Measurements from ENCODE around the gene NCOA6. TPM values are rescaled to one million over a fixed set of nuclear protein-coding genes. Genes with fewer than 3 reads are reported as not detected.
A peak's percentile ranks its signal among the peaks of the same experiment; 100 is the strongest.

NCOA6 gene
- total RNA-seq, 4 donors from 2014 or later = 26.5 to 33.8 (median 32.3) TPM

DNA sequence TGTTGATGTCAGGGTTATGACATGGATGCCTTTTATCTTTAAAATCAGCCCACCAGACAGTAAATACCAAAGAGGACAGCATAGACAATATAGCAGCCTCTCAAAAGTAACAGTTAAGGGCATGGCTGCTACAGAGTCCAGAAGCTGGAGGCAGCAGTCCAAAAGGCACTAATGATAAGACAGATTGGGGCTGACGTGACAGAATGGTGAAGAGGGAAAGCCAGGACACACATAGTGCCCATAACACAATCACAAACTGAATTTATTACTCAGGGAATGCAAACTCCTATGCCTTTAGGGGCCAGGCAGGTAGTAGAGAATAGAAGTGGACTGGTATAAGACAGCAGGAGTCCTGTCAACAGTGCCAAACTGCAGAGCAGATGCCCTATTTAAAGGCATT, 80.6 kb downstream of the NCOA6 start:
- Histone ChIP-seq H3K36me3 (peaks cover 20 to 30% of the 10 kb centered on the region in 2 donors), H3K4me1 (peaks cover 10 to 23% of the 10 kb centered on the region in 2 donors), H3K27ac (peak overlapping the region in 2 of 3 donors; percentile 10 to 61), H3K9me3 (no peaks in the 10 kb centered on the region), H3K27me3 (no peaks in the 10 kb centered on the region), H3K4me3 (replicated peaks in 1 of 3) (no peak overlapping the region)
- 88 to 90% methylated on average over 1 of the region's 1 CpG for WGBS, 2 donors
- DNase-seq = no peak
- TF ChIP-seq POLR2A (IDR thresholded peaks at IDR 0.05) = no peak
- TF ChIP-seq, protein P1, sequence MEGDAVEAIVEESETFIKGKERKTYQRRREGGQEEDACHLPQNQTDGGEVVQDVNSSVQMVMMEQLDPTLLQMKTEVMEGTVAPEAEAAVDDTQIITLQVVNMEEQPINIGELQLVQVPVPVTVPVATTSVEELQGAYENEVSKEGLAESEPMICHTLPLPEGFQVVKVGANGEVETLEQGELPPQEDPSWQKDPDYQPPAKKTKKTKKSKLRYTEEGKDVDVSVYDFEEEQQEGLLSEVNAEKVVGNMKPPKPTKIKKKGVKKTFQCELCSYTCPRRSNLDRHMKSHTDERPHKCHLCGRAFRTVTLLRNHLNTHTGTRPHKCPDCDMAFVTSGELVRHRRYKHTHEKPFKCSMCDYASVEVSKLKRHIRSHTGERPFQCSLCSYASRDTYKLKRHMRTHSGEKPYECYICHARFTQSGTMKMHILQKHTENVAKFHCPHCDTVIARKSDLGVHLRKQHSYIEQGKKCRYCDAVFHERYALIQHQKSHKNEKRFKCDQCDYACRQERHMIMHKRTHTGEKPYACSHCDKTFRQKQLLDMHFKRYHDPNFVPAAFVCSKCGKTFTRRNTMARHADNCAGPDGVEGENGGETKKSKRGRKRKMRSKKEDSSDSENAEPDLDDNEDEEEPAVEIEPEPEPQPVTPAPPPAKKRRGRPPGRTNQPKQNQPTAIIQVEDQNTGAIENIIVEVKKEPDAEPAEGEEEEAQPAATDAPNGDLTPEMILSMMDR (IDR thresholded peaks at IDR 0.05) = no peak
- intact Hi-C loops (cut with DNase I) = no loop called here

DNA sequence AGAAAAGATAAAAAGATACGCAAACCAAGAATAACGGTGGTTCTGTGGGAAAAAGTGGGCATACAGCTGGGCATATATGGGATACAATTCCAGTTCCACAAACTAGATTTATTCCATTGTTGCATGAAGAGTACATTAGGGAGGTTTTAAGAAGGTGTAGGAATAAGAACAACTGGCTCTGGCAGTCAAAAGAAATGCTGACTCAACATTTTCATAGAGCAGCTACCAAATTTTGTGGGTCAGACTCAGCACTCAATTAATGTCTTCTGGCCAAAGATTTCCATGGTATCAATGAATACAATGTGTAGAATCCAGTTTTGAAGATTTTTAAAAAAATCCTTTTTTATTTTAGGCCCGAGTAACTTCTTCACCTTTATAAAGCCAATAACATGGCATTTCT, 81.1 kb downstream of the NCOA6 start:
- intact Hi-C loops (cut with DNase I) = no loop called here
- 94 to 96% methylated on average over 3 of the region's 3 CpGs for WGBS, 2 donors
- H3K4me3 ChIP-seq (replicated peaks in 1 of 3) = no peak overlapping the region

DNA sequence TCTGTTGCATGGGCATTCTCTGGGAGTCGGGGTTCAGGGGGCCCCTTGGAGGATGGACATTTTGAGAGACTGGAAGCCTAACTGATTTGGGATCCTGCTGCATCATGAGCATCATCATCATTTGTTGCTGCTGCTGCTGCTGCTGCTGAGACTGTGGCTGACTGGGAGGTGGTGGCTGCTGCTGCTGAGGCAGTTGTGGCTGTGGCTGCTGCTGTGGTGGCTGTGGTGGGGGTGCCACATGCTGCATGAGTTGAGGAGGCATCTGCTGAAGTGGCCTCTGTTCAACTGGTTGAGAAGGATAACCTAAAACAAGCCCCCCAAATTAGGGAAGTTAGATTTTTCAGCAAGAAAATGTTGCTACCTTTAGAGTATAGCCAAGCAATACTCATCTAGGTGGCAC, 82.4 kb downstream of the NCOA6 start:
- peaks cover 10 to 41% of the 10 kb centered on the region in 2 donors for H3K4me1 ChIP-seq
- peaks cover 10 to 14% of the 10 kb centered on the region in 2 donors for H3K36me3 ChIP-seq
- H3K9me3 ChIP-seq = no peaks in the 10 kb centered on the region
- intact Hi-C loops (cut with DNase I) = no loop called here
- TF ChIP-seq POLR2A (IDR thresholded peaks at IDR 0.05) = no peak
- TF ChIP-seq, protein P1 (IDR thresholded peaks at IDR 0.05) = no peak
- no peak overlapping the region for H3K4me3 ChIP-seq (replicated peaks in 1 of 3)
- WGBS, 2 donors = 100% methylated on average over 1 of the region's 1 CpG; no CpG with 5 or more reads in 1 of the 2 donors
- no peak overlapping the region for H3K27ac ChIP-seq
- DNase-seq = no peak
- no peaks in the 10 kb centered on the region for H3K27me3 ChIP-seq

More for the DNA sequence above, 81.1 kb downstream of the NCOA6 start:
- DNase-seq = no peak
- no peak for TF ChIP-seq POLR2A (IDR thresholded peaks at IDR 0.05)
- TF ChIP-seq, protein P1 (IDR thresholded peaks at IDR 0.05) = no peak
- Histone ChIP-seq H3K36me3 (peaks cover 15 to 25% of the 10 kb centered on the region in 2 donors), H3K27me3 (no peaks in the 10 kb centered on the region), H3K9me3 (no peaks in the 10 kb centered on the region), H3K4me1 (peaks cover 10 to 28% of the 10 kb centered on the region in 2 donors), H3K27ac (peak overlapping the region in 1 of 3 donors; percentile 61)

DNA sequence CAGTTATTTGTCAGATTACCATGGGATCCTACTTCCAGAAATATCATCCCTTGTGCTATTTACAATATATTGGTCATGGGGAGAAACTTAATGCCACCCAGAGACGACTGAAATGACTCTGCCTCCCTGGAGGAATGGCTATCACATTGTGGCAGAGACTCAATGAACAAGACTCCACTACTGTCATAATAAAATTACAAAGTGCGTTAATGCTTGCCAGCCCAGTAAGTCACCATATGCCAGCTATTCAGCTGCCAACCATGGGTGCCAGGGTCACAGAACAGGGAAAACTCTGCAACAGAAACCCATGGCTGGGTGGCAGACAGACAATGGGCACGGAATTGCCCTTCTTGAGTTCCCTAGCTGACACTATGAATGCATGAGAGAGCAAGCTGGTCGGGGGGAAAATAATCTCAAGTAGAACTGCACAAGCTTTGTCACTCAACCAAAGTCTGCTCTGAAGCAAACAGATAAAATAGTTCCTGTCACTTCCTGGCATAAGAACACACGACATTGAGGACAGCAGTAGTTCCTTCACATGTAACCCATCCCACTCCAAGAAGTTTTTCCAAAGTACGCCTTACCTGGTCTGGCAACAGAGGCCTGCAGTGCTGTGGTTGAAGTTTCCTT, 89.2 kb downstream of the NCOA6 start:
- H3K4me1 ChIP-seq = peaks cover 26 to 44% of the 10 kb centered on the region in 2 donors
- DNase-seq = peak; percentile 23 to 39
- no peaks in the 10 kb centered on the region for H3K9me3 ChIP-seq
- TF ChIP-seq, protein P1 (IDR thresholded peaks at IDR 0.05) = no peak
- no peak for TF ChIP-seq POLR2A (IDR thresholded peaks at IDR 0.05)
- peaks cover 9 to 12% of the 10 kb centered on the region in 2 donors for H3K36me3 ChIP-seq
- H3K27me3 ChIP-seq = no peaks in the 10 kb centered on the region
- peak overlapping the region; percentile 42 to 62 (median 58) for H3K27ac ChIP-seq
- no peak overlapping the region for H3K4me3 ChIP-seq (replicated peaks in 1 of 3)
- WGBS, 2 donors = 36 to 47% methylated on average over 6 of the region's 6 CpGs
- intact Hi-C loops (cut with DNase I) = no loop called here

DNA sequence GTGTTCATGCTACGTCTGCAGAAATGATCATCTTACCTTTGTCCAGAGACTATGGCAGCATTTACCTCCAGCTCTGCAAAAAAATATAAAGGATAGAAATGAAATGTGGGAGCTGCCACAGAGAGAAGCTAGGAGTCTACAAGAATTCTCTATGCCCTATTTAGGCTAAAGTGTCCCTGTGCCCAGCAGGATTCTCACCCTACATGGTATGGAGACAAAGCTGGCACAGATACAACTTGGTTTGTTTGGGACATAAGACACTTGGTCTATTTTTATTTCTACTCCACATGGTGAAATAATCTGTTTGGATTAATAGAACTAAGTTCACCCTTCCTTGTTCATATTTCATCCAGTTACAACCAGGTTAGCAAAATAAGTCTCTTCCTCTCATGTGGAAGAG, 92.9 kb downstream of the NCOA6 start:
- intact Hi-C loops (cut with DNase I) = no loop called here
- no peak for TF ChIP-seq POLR2A (IDR thresholded peaks at IDR 0.05)
- TF ChIP-seq, protein P1 (IDR thresholded peaks at IDR 0.05) = no peak
- H3K9me3 ChIP-seq = no peaks in the 10 kb centered on the region
- WGBS, 2 donors = 97 to 100% methylated on average over 1 of the region's 1 CpG
- DNase-seq = no peak
- no peak overlapping the region for H3K27ac ChIP-seq
- H3K27me3 ChIP-seq = no peaks in the 10 kb centered on the region
- H3K4me3 ChIP-seq (replicated peaks in 1 of 3) = no peak overlapping the region
- H3K4me1 ChIP-seq = peaks cover 19 to 22% of the 10 kb centered on the region in 2 donors
- peaks cover 9 to 16% of the 10 kb centered on the region in 2 donors for H3K36me3 ChIP-seq

Measured in thyroid gland (tissue), 4 donors.